GM11168 (cell line): ENCODE results near the gene PCP4L1.
"Not testable (repeated sequence)": the region's sequence is repeated elsewhere in the genome, so short reads cannot be mapped to it uniquely, and the experiment has no call there.

Experiments used
- in situ Hi-C: fragments of 300-500 bp; cut with MboI; formaldehyde crosslinking; loops from one replicate; pipeline ENCODE4 v1.12.0; 2022; ENCODE audit warnings: low sequenced_read_pairs; ENCODE audit not compliant: unreplicated experiment

The PCP4L1 gene

GRCh38 chr1:161307892-161308638 lies 49.5 kb downstream of the PCP4L1 start:
- in situ Hi-C loops, result no loop called here

- in situ Hi-C loops, result no loop called here
Measured at GRCh38 chr1:161309868-161310267, 51.3 kb downstream of the PCP4L1 start, which contains the start of gene MPZ. Gene MPZ, minus strand, starts transcription at chr1:161309968. Its CDS starts 63 bp downstream, at chr1:161309905.

- in situ Hi-C loops, result no loop called here
Measured at GRCh38 chr1:161311595-161312181, 53.1 kb downstream of the PCP4L1 start.

- in situ Hi-C loops, result no loop called here
Measured at GRCh38 chr1:161313554-161314200, 55.1 kb downstream of the PCP4L1 start.

- in situ Hi-C loops, result no loop called here
Measured at GRCh38 chr1:161314201-161314981, 55.8 kb downstream of the PCP4L1 start, which contains the start of gene SDHC. Gene SDHC, plus strand, starts transcription at chr1:161314381. Its CDS starts 25 bp downstream, at chr1:161314406.

GRCh38 chr1:161315841-161316674 lies 57.5 kb downstream of the PCP4L1 start:
- in situ Hi-C loops, result not testable (repeated sequence)

- in situ Hi-C loops, result no loop called here
Measured at GRCh38 chr1:161324020-161324419, 65.5 kb downstream of the PCP4L1 start.

GRCh38 chr1:161330346-161330745 lies 71.8 kb downstream of the PCP4L1 start:
- in situ Hi-C loops, result no loop called here

GRCh38 chr1:161333166-161333565 lies 74.6 kb downstream of the PCP4L1 start:
- in situ Hi-C loops, result no loop called here
